C4-2B (cell line): ENCODE data around the gene GAS2L1.

Experiments
- CTCF ChIP-seq: fragments of 450-650 bp; conservative IDR thresholded peaks from 2 replicates; pipeline ENCODE4 v1.5.1; 2017; ENCODE audit warnings: mild to moderate bottlenecking
- ZFX ChIP-seq: fragments of 450-650 bp; IDR thresholded peaks from 2 replicates; pipeline ENCODE4 v1.6.1; 2017

GRCh38 chr22:29351042-29351441 lies 44.6 kb downstream of the GAS2L1 start:
- TF ChIP-seq CTCF: no peak
- no peak for TF ChIP-seq ZFX
